H1 (cell line): ENCODE data around the gene DUSP1.

Source experiments
- CEBPB ChIP-seq: IDR thresholded peaks from 2 replicates; pipeline ENCODE4 v1.6.1; 2012; ENCODE audit warnings: low read depth, low read length
- CTCF ChIP-seq, 3 experiments: IDR thresholded peaks; 1 replicate in 2 of 3; 2 replicates in 1 of 3; pipeline versions ENCODE4 v1.5.1 to v1.6.1; 2011; ENCODE audit warnings: low read length in 3 of 3, mild to moderate bottlenecking in 3 of 3, inconsistent platforms in 2 of 3, low read depth in 1 of 3, moderate library complexity in 1 of 3; ENCODE audit not compliant: insufficient read depth in 1 of 3; ENCODE audit errors: control extremely low read depth in 1 of 3

DNA sequence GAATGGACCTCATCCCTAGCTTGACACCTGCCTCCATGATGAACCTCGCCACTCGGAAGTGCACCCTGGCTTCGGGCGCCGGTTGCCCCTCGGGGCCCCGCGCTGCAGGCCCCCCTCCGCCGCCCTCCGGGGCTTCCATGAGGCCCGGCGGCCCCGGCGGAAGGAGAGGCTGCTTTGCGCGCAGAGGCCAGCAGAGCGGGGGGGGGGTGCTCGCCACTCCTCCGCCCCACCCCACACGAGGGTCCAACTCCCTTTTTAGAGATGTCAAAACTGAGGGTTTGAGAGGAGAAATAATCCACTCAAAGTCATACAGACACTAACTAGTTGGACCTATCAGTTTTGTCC is 7.9 kb downstream of the DUSP1 start:
- no peak for TF ChIP-seq CTCF (IDR thresholded peaks at IDR 0.05; ENCODE audit: control extremely low read depth in 1 of 3, insufficient read depth in 1 of 3, low read depth in 1 of 3, low read length in 3 of 3)
- no peak for TF ChIP-seq CEBPB
